NT2/D1 (cell line): ENCODE data around the gene MUC4.
A peak's percentile ranks its signal among the peaks of the same experiment; 100 is the strongest.

Source experiments
- DNase-seq: peaks from one replicate; pipeline ENCODE4 v3.0.0-alpha.2; 2011; ENCODE audit warnings: low read depth, low spot score
- H3K27me3 ChIP-seq: 2 replicates; pipeline ENCODE4 v1.6.0; 2011; ENCODE audit warnings: mild to moderate bottlenecking; ENCODE audit not compliant: insufficient read length, insufficient read depth
- H3K36me3 ChIP-seq: 2 replicates; pipeline ENCODE4 v1.6.1; 2011; ENCODE audit warnings: mild to moderate bottlenecking, low read length, mixed read lengths; ENCODE audit not compliant: insufficient read depth, insufficient read length
- H3K4me1 ChIP-seq: 2 replicates; pipeline ENCODE4 v1.5.1; 2011; ENCODE audit not compliant: insufficient read depth, insufficient read length
- H3K4me3 ChIP-seq: 2 replicates; pipeline ENCODE4 v1.5.1; 2011; ENCODE audit warnings: low read depth; ENCODE audit not compliant: insufficient read length
- H3K9ac ChIP-seq: 2 replicates; pipeline ENCODE4 v1.6.0; 2011; ENCODE audit warnings: low read depth; ENCODE audit not compliant: insufficient read length
- H3K9me3 ChIP-seq: 2 replicates; pipeline ENCODE4 v1.5.1; 2011; ENCODE audit warnings: mild to moderate bottlenecking, low read length; ENCODE audit not compliant: insufficient read depth
- SUZ12 ChIP-seq: IDR thresholded peaks from 2 replicates; pipeline ENCODE4 v1.6.1; 2011; ENCODE audit not compliant: insufficient read length, insufficient read depth; ENCODE audit errors: extremely low read depth
- YY1 ChIP-seq: IDR thresholded peaks from 2 replicates; pipeline ENCODE4 v1.6.1; 2011; ENCODE audit not compliant: insufficient read length, insufficient read depth
- ZNF274 ChIP-seq: IDR thresholded peaks from 2 replicates; pipeline ENCODE4 v1.6.1; 2011; ENCODE audit warnings: mild to moderate bottlenecking, low read depth, low read length

The MUC4 gene

GRCh38 chr3:195845483-195845882 is 33.8 kb upstream of the MUC4 start:
- Histone ChIP-seq H3K27me3 (no peaks in the 10 kb centered on the region), H3K4me3 (no peak overlapping the region), H3K36me3 (no peaks in the 10 kb centered on the region), H3K4me1 (peaks cover 3% of the 10 kb centered on the region), H3K9me3 (no peaks in the 10 kb centered on the region; the same call in 1 of the 2 replicates), H3K9ac (no peak overlapping the region)
- DNase-seq: no peak
- TF ChIP-seq YY1 (no peak), ZNF274 (no peak), SUZ12 (no peak)

GRCh38 chr3:195844671-195845218 is 33.0 kb upstream of the MUC4 start:
- no peak overlapping the region for H3K9ac ChIP-seq
- peaks cover 3% of the 10 kb centered on the region for H3K4me1 ChIP-seq
- no peak overlapping the region for H3K4me3 ChIP-seq
- H3K27me3 ChIP-seq: no peaks in the 10 kb centered on the region
- H3K36me3 ChIP-seq: no peaks in the 10 kb centered on the region
- no peaks in the 10 kb centered on the region; the same call in 1 of the 2 replicates for H3K9me3 ChIP-seq
- TF ChIP-seq SUZ12 (no peak), ZNF274 (no peak), YY1 (no peak)
- DNase-seq: no peak

GRCh38 chr3:195839260-195840010 is 27.7 kb upstream of the MUC4 start:
- TF ChIP-seq ZNF274 (no peak), YY1 (no peak), SUZ12 (no peak)
- DNase-seq: no peak
- H3K27me3 ChIP-seq: no peaks in the 10 kb centered on the region
- no peaks in the 10 kb centered on the region for H3K36me3 ChIP-seq
- H3K4me1 ChIP-seq: peaks cover 9% of the 10 kb centered on the region
- no peak overlapping the region for H3K4me3 ChIP-seq
- H3K9ac ChIP-seq: peak overlapping the region; percentile 3
- H3K9me3 ChIP-seq: peaks cover 11% of the 10 kb centered on the region; the same call in 1 of the 2 replicates

GRCh38 chr3:195838714-195839113 is 27.0 kb upstream of the MUC4 start:
- no peak overlapping the region for H3K4me3 ChIP-seq
- H3K9ac ChIP-seq: no peak overlapping the region
- H3K36me3 ChIP-seq: no peaks in the 10 kb centered on the region
- TF ChIP-seq ZNF274: no peak
- TF ChIP-seq SUZ12: no peak
- no peak for TF ChIP-seq YY1
- H3K9me3 ChIP-seq: peaks cover 11% of the 10 kb centered on the region; the same call in 1 of the 2 replicates
- H3K27me3 ChIP-seq: no peaks in the 10 kb centered on the region
- peaks cover 9% of the 10 kb centered on the region for H3K4me1 ChIP-seq
- no peak for DNase-seq

- peaks cover 13% of the 10 kb centered on the region for H3K4me1 ChIP-seq
- H3K4me3 ChIP-seq: no peak overlapping the region
- DNase-seq: no peak
- no peaks in the 10 kb centered on the region for H3K27me3 ChIP-seq
- H3K9me3 ChIP-seq: peaks cover 11% of the 10 kb centered on the region; the same call in 1 of the 2 replicates
- H3K9ac ChIP-seq: no peak overlapping the region
- no peaks in the 10 kb centered on the region for H3K36me3 ChIP-seq
- TF ChIP-seq ZNF274: no peak
- no peak for TF ChIP-seq YY1
- TF ChIP-seq SUZ12: no peak
Measured at GRCh38 chr3:195836476-195837135, 24.9 kb upstream of the MUC4 start.

GRCh38 chr3:195835791-195836190 is 24.1 kb upstream of the MUC4 start:
- peaks cover 11% of the 10 kb centered on the region; the same call in 1 of the 2 replicates for H3K9me3 ChIP-seq
- H3K9ac ChIP-seq: no peak overlapping the region
- no peak for DNase-seq
- no peaks in the 10 kb centered on the region for H3K36me3 ChIP-seq
- no peaks in the 10 kb centered on the region for H3K27me3 ChIP-seq
- TF ChIP-seq YY1: no peak
- no peak for TF ChIP-seq SUZ12
- TF ChIP-seq ZNF274: no peak
- no peak overlapping the region for H3K4me3 ChIP-seq
- H3K4me1 ChIP-seq: peaks cover 13% of the 10 kb centered on the region
